ENCODE measurements around the gene ZNRD2. TPM values are rescaled to one million over a fixed set of nuclear protein-coding genes. Genes with fewer than 3 reads are reported as not detected.

ZNRD2 gene
- total RNA-seq (2021; ENCODE audit: unreplicated experiment), result 66.8 TPM
- polyA plus RNA-seq (2012), result 86.9 and 93.0 TPM in 2 replicates
- percentile 79 among the genes with signal in this experiment for Bru-seq, nascent RNA
- BruChase-seq, experiment 1, labeled RNA remaining after a 6-hour chase, result percentile 88 among the genes with signal in this experiment
- percentile 86 among the genes with signal in this experiment for BruChase-seq, experiment 2, labeled RNA remaining after a 2-hour chase
- long read RNA-seq, transcript SSSCA1-201 (4 exons, 698 nt), result major isoform, 28 of 42 reads
- long read RNA-seq, partial matches to known transcripts, result 0 of 42 reads
- long read RNA-seq, other reads (novel, unspliced or antisense), result 9 of 42 reads

- peaks cover 58% of the 10 kb centered on the region for H3K79me2 ChIP-seq (ENCODE audit: insufficient read depth, low read length)
- peak within 1 kb of the TSS; percentile 78 for H3K4me2 ChIP-seq (ENCODE audit: low read length)
- DNase-seq (ENCODE audit: low read depth, low spot score), result peak; percentile 97
- H3K4me3 ChIP-seq (replicated peaks in 1 of 2; ENCODE audit: low read depth in 1 of 2, low read length in 2 of 2), result peak within 1 kb of the TSS; percentile 97 to 100
- peak; percentile 58; the same call in 1 of the 2 replicates for TF ChIP-seq ZFX (IDR thresholded peaks at IDR 0.05)
- TF ChIP-seq, protein P1, sequence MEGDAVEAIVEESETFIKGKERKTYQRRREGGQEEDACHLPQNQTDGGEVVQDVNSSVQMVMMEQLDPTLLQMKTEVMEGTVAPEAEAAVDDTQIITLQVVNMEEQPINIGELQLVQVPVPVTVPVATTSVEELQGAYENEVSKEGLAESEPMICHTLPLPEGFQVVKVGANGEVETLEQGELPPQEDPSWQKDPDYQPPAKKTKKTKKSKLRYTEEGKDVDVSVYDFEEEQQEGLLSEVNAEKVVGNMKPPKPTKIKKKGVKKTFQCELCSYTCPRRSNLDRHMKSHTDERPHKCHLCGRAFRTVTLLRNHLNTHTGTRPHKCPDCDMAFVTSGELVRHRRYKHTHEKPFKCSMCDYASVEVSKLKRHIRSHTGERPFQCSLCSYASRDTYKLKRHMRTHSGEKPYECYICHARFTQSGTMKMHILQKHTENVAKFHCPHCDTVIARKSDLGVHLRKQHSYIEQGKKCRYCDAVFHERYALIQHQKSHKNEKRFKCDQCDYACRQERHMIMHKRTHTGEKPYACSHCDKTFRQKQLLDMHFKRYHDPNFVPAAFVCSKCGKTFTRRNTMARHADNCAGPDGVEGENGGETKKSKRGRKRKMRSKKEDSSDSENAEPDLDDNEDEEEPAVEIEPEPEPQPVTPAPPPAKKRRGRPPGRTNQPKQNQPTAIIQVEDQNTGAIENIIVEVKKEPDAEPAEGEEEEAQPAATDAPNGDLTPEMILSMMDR (IDR thresholded peaks at IDR 0.05 in 2 of 3, conservative IDR thresholded peaks at IDR 0.05 in 1 of 3; ENCODE audit: borderline replicate concordance in 1 of 3, insufficient read depth in 1 of 3, low read depth in 2 of 3, low read length in 2 of 3), result peak in 1 of 3 experiments; percentile 29; a peak in 2 of 6 replicates
- no peak for TF ChIP-seq EZH2 (IDR thresholded peaks at IDR 0.05)
- TF ChIP-seq FOSL1 (IDR thresholded peaks at IDR 0.05; ENCODE audit: low read depth), result no peak
- TF ChIP-seq, protein P2, sequence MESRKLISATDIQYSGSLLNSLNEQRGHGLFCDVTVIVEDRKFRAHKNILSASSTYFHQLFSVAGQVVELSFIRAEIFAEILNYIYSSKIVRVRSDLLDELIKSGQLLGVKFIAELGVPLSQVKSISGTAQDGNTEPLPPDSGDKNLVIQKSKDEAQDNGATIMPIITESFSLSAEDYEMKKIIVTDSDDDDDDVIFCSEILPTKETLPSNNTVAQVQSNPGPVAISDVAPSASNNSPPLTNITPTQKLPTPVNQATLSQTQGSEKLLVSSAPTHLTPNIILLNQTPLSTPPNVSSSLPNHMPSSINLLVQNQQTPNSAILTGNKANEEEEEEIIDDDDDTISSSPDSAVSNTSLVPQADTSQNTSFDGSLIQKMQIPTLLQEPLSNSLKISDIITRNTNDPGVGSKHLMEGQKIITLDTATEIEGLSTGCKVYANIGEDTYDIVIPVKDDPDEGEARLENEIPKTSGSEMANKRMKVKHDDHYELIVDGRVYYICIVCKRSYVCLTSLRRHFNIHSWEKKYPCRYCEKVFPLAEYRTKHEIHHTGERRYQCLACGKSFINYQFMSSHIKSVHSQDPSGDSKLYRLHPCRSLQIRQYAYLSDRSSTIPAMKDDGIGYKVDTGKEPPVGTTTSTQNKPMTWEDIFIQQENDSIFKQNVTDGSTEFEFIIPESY (IDR thresholded peaks at IDR 0.05; ENCODE audit: extremely low read depth, insufficient replicate concordance, low read length), result peak; percentile 48
- peak; percentile 73 for TF ChIP-seq POLR2AphosphoS5 (IDR thresholded peaks at IDR 0.05; ENCODE audit: low read depth, low read length)
- TF ChIP-seq POLR2A (IDR thresholded peaks at IDR 0.05; ENCODE audit: borderline replicate concordance, extremely low read depth, insufficient read depth, insufficient read length), result peak; percentile 36
- no peak for TF ChIP-seq ELF1 (IDR thresholded peaks at IDR 0.05; ENCODE audit: borderline replicate concordance, low read depth)
- TF ChIP-seq YY1 (IDR thresholded peaks at IDR 0.05; ENCODE audit: extremely low read depth, insufficient replicate concordance, low read depth, low read length), result peak; percentile 89
- TF ChIP-seq JUND (IDR thresholded peaks at IDR 0.05), result no peak
- no peak for TF ChIP-seq SRF (IDR thresholded peaks at IDR 0.05; ENCODE audit: low read depth)
- TF ChIP-seq SP1 (IDR thresholded peaks at IDR 0.05; ENCODE audit: low read depth), result no peak
- TF ChIP-seq EGR1 (IDR thresholded peaks at IDR 0.05; ENCODE audit: low read depth), result no peak
- TF ChIP-seq TCF7L2 (IDR thresholded peaks at IDR 0.05; ENCODE audit: borderline replicate concordance, extremely low read depth, insufficient read depth, insufficient read length), result peak; percentile 79
- H3K9me2 ChIP-seq (ENCODE audit: insufficient read depth), result no peaks in the 10 kb centered on the region
- H3K27ac ChIP-seq (ENCODE audit: low read depth, low read length), result peak within 1 kb of the TSS; percentile 94
- no peaks in the 10 kb centered on the region; a peak in 1 of 4 replicates for H3K36me3 ChIP-seq (ENCODE audit: control insufficient read depth in 1 of 2, insufficient read depth in 2 of 2, low read length in 2 of 2)
- no peaks in the 10 kb centered on the region for H4K20me1 ChIP-seq (ENCODE audit: insufficient read depth)
- RAD21 ChIA-PET (ENCODE audit: low non-redundant PET in 1 of 2, low total read pairs in 2 of 2, uncharacterized antibody in 2 of 2, unreplicated experiment in 2 of 2), result interaction anchor here (0.6 to 3.3 kb wide), 3 partner anchors 24 to 49 kb away, joined by 4 to 32 read pairs (median 4); no protein-coding TSS in a partner anchor
- H2AFZ ChIP-seq (ENCODE audit: low read depth, low read length, poor library complexity, severe bottlenecking), result no peak within 1 kb of the TSS
- BruUV-seq (replicated peaks), result no TSS peak
- peak within 1 kb of the TSS; percentile 98 for H3K9ac ChIP-seq (ENCODE audit: low read length)
- H3K9me3 ChIP-seq (ENCODE audit: control insufficient read depth in 1 of 2, insufficient read depth in 1 of 2, low read depth in 1 of 2, low read length in 2 of 2), result no peaks in the 10 kb centered on the region
- POLR2A ChIA-PET, result interaction anchor here (0.6 to 3.9 kb wide), 6 partner anchors 10 to 1244 kb away, joined by 3 to 17 read pairs (median 6); partner anchors contain the start of gene PCNX3
- intact Hi-C loops (cut with micrococcal nuclease), result loop anchor here (1.0 to 5.0 kb wide), 2 partner anchors 30 to 188 kb away; partner anchors contain the start of gene SLC25A45
- H3K27me3 ChIP-seq (ENCODE audit: insufficient read depth, low read length), result no peaks in the 10 kb centered on the region
- CTCF ChIA-PET, result interaction anchor here (0.9 to 4.5 kb wide), 6 partner anchors 9 to 742 kb away, joined by 3 to 89 read pairs (median 4); partner anchors contain the start of gene PCNX3
- peak; percentile 72 for ATAC-seq
- H3K4me1 ChIP-seq (ENCODE audit: control insufficient read depth in 1 of 2, insufficient read depth in 2 of 2, low read length in 2 of 2), result peaks cover 35 to 68% of the 10 kb centered on the region in 2 experiments
These were observed at the start of gene ZNRD2 for GRCh38 chr11:65569973-65570918. Gene ZNRD2 (plus strand): TSS chr11:65570477. CDS start chr11:65570492, 15 bp downstream.
